Hindlimb muscle (tissue), 1 donor: ENCODE results near the gene PTH. TPM values are rescaled to one million over a fixed set of nuclear protein-coding genes. Genes with fewer than 3 reads are reported as not detected.

Experiments used
- DNase-seq: peaks from one replicate; pipeline ENCODE4 v3.0.0-alpha.2; 2013
- polyA plus RNA-seq: library from polyadenylated mRNA; unstranded; fragments of 120-200 nt; gene quantifications from one replicate; pipeline ENCODE4 v1.2.1, GENCODE V29; 2013; ENCODE audit not compliant: insufficient read length

PTH gene
- polyA plus RNA-seq, result not detected

- DNase-seq, result no peak
Observed at GRCh38 chr11:13495929-13496328, at the start of gene PTH. Gene PTH (minus strand): TSS chr11:13495997. CDS start chr11:13492855, 3,142 bp downstream.

DNA sequence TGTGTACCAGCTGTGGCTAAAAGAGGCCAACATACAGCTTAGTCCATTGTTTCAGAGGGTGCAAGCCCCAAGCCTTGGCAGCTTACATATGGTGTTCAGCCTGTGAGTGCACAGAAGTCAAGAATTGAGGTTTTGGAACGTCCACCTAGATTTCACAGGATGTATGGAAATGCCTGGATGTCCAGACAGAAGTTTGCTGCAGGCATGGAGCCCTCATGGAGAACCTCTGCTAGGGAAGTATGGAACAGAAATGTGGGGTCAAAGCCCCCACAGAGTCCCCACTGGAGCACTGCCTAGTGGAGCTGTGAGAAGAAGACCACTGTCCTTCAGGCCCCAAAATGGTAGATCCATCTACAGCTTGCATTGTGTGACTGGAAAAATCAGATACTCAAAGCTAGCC, 42.2 kb upstream of the PTH start:
- DNase-seq, result no peak

DNA sequence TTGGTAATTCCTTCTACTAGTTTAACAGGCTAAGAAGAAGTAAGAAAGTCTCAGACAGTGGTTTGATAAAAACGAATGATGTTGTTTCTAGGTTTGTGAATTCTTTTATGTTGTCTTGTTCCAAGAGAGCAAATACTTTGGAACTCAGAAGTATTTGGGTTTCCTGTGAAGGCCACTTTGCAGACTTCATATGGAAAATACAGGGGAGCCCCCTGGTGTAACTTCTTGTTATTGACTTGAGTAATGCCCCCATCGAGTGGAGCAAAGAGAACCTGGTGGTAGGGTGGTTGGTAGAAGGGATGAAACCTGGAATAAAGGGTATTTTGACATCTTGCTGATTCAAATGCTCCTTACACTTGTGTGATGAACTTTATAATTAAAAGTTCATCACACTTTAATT, 40.0 kb upstream of the PTH start:
- no peak for DNase-seq

DNA sequence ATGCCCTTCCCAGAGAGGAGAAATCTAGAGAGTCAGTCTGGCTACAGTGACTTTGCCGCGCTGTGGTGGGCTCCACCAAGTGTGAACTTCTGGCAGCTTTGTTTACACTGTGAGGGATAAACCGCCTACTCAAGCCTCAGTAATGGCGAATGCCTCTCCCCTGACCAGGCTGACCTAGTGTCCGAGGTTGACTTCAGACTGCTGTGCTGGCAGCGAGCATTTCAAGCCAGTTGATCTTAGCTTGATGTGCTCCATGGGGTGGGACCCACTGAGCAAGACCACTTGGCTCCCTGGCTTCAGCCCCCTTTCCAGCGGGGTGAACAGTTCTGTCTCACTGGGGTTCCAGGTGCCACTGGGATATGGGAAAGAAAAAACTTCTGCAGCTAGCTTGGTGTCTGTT, 38.6 kb upstream of the PTH start:
- no peak for DNase-seq

- no peak for DNase-seq
Observed at GRCh38 chr11:13525257-13525656, 29.5 kb upstream of the PTH start.

DNA sequence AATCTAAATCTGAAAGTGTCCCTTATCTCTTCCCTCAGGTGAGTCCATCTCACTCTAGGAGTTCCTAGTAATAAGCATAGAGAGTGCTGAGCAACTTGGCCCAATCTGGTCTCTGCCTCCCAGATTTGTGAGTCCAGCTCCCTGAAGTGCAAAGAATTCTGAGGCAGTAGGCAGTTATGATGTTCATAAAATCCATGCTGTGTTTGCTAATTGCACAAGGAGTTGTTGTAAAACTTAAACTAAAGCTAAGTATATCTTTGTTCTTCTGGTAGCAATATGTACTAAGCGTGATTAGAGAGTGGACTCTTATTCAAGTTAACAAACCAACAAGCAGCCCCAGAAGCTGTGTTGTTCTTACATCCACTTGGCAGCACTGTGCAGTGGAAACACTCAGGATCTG, 7.6 kb upstream of the PTH start:
- no peak for DNase-seq

- DNase-seq, result no peak
Observed at GRCh38 chr11:13502492-13502891, 6.7 kb upstream of the PTH start.

- no peak for DNase-seq
Observed at GRCh38 chr11:13494051-13494450, 1.7 kb downstream of the PTH start.

GRCh38 chr11:13487661-13488030, 8.2 kb downstream of the PTH start:
- DNase-seq, result no peak

GRCh38 chr11:13486926-13487660, 8.7 kb downstream of the PTH start:
- no peak for DNase-seq

- DNase-seq, result no peak
Observed at GRCh38 chr11:13480198-13480597, 15.6 kb downstream of the PTH start.

DNA sequence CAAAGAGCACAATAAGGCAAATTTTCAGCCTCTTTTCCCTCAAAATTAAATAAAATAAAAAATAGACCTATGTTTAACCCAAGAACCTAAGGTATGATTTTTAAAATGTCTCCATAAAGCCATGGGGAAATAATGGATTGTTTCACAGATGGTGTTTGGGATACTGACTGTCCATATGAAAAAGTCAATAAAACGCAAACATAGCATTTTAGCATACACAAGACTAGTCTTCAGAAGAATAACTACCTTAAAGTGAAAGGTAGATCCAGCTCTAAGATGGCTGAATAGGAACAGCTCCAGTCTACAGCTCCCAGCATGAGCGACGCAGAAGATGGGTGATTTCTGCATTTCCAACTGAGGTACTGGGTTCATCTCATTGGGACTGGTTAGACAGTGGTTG, 16.1 kb downstream of the PTH start:
- no peak for DNase-seq

- DNase-seq, result no peak
Observed at GRCh38 chr11:13475091-13475490, 20.7 kb downstream of the PTH start.

- DNase-seq, result no peak
Observed at GRCh38 chr11:13473013-13473722, 22.6 kb downstream of the PTH start.

GRCh38 chr11:13468750-13469149, 27.0 kb downstream of the PTH start:
- DNase-seq, result no peak

DNA sequence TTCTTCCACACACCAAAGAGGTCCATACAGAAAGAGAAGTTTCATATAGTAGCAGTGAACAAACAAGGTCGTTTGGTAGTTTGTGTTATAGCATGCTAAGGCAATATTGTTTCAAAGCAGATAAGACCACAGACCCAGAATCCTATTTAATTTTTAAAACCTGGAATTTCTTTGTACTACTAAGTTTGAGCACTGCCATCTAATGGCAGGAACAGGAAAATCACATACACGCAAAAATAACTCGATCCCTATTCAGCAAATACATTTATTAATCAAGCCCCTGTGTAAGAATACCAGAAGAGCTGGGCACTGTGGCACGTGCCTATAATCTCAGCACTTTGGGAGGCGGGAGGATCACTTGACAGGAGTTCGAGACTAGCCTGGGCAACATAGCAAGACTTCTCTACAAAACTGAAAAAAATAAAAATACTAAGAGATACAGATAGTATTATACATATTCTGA, 29.9 kb downstream of the PTH start:
- DNase-seq, result no peak

GRCh38 chr11:13463779-13464290, 32.0 kb downstream of the PTH start:
- DNase-seq, result no peak

- DNase-seq, result peak; percentile 99
Observed at GRCh38 chr11:13462901-13463778, 32.7 kb downstream of the PTH start, which contains the start of gene BTBD10. Gene BTBD10 (minus strand): TSS chr11:13463222. CDS start chr11:13445124, 18,098 bp downstream.

GRCh38 chr11:13462311-13462900, 33.4 kb downstream of the PTH start:
- no peak for DNase-seq

GRCh38 chr11:13461291-13461690, 34.5 kb downstream of the PTH start:
- DNase-seq, result no peak

- DNase-seq, result no peak
Observed at GRCh38 chr11:13450832-13451397, 44.9 kb downstream of the PTH start.

DNA sequence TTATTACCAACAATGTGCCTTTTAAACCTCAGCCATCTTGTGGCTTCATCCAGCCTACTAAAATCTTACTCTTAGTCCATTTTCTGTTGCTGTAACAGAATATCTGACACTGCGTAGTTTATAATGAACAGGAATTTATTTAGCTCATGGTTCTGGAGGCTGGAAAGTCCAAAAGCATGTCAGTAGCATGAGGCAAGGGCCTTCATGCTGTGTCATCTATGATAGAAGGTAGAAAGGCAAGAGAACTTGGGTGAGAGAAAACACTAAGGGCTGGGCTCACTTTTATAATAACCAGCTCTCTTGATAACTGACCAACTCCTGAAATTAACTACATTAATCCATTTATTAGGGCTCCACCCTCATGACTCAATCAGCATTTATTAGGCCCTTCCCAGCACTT, 46.3 kb downstream of the PTH start:
- DNase-seq, result no peak
